Ishikawa (cell line): ENCODE data around the gene LRBA.

Source experiments
- CEBPB ChIP-seq: IDR thresholded peaks from 2 replicates; pipeline ENCODE4 v1.6.1; 2012
- EP300 ChIP-seq: IDR thresholded peaks from 2 replicates; pipeline ENCODE4 v1.6.1; 2012; ENCODE audit warnings: borderline replicate concordance
- RAD21 ChIP-seq: IDR thresholded peaks from 2 replicates; pipeline ENCODE4 v1.6.1; 2012; ENCODE audit warnings: low read depth
- TCF12 ChIP-seq: IDR thresholded peaks from 2 replicates; pipeline ENCODE4 v1.6.1; 2012; ENCODE audit warnings: low read depth
- USF1 ChIP-seq: IDR thresholded peaks from 2 replicates; pipeline ENCODE4 v1.6.1; 2012
- TF ChIP-seq, protein P1 (sequence below): IDR thresholded peaks from 2 replicates; pipeline ENCODE4 v1.6.1; 2012; ENCODE audit warnings: low read depth, mild to moderate bottlenecking

DNA sequence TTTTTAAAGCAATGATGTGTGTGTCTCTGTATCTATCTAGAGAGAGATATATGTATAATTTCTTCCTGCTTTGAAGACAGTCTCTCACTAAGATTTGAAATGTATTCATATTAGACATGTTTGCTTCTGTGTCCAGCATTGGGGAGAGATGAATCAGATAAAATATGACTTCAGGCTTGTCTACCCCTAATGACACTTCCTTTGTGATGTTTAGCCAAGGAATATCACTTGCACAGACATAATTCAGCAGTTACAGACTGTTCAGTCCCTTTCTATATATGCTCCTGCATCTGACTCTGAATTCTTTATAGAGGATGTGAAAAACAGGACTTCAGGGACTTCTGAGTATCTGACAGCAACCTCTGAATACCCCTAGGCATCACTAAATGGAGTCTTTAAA, 778.5 kb downstream of the LRBA start:
- TF ChIP-seq, protein P1, sequence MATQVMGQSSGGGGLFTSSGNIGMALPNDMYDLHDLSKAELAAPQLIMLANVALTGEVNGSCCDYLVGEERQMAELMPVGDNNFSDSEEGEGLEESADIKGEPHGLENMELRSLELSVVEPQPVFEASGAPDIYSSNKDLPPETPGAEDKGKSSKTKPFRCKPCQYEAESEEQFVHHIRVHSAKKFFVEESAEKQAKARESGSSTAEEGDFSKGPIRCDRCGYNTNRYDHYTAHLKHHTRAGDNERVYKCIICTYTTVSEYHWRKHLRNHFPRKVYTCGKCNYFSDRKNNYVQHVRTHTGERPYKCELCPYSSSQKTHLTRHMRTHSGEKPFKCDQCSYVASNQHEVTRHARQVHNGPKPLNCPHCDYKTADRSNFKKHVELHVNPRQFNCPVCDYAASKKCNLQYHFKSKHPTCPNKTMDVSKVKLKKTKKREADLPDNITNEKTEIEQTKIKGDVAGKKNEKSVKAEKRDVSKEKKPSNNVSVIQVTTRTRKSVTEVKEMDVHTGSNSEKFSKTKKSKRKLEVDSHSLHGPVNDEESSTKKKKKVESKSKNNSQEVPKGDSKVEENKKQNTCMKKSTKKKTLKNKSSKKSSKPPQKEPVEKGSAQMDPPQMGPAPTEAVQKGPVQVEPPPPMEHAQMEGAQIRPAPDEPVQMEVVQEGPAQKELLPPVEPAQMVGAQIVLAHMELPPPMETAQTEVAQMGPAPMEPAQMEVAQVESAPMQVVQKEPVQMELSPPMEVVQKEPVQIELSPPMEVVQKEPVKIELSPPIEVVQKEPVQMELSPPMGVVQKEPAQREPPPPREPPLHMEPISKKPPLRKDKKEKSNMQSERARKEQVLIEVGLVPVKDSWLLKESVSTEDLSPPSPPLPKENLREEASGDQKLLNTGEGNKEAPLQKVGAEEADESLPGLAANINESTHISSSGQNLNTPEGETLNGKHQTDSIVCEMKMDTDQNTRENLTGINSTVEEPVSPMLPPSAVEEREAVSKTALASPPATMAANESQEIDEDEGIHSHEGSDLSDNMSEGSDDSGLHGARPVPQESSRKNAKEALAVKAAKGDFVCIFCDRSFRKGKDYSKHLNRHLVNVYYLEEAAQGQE, result no peak
- TF ChIP-seq CEBPB (no peak), USF1 (no peak), RAD21 (no peak), TCF12 (no peak), EP300 (no peak)
